CMK (cell line): ENCODE results near the gene DNAJC7.

ENCODE experiments used
- DNase-seq: peaks from one replicate; pipeline ENCODE4 v3.0.0-alpha.2; 2010; ENCODE audit warnings: low read depth

DNAJC7 gene

GRCh38 chr17:41975099-41976083 is 41.8 kb downstream of the DNAJC7 start:
- no peak for DNase-seq

GRCh38 chr17:41974658-41975057 is 42.6 kb downstream of the DNAJC7 start:
- no peak for DNase-seq

- DNase-seq = no peak
Observed at GRCh38 chr17:41974031-41974430, 43.2 kb downstream of the DNAJC7 start.

- DNase-seq = no peak
Observed at GRCh38 chr17:41973408-41973811, 43.8 kb downstream of the DNAJC7 start.

GRCh38 chr17:41972571-41973407 is 44.5 kb downstream of the DNAJC7 start:
- DNase-seq = no peak

- DNase-seq = no peak
Observed at GRCh38 chr17:41971721-41972523, 45.3 kb downstream of the DNAJC7 start.

GRCh38 chr17:41970901-41971331 is 46.3 kb downstream of the DNAJC7 start:
- no peak for DNase-seq

- DNase-seq = no peak
Observed at GRCh38 chr17:41968676-41969075, 48.6 kb downstream of the DNAJC7 start.

GRCh38 chr17:41967921-41968578 is 49.2 kb downstream of the DNAJC7 start:
- DNase-seq = no peak

GRCh38 chr17:41967141-41967920 is 49.9 kb downstream of the DNAJC7 start:
- peak; percentile 27 for DNase-seq

- DNase-seq = peak; percentile 82
Observed at GRCh38 chr17:41966463-41967140, 50.6 kb downstream of the DNAJC7 start, which contains the start of gene CNP. CNP (plus strand) TSS chr17:41966795; CDS start chr17:41966885, 90 bp downstream.

- no peak for DNase-seq
Observed at GRCh38 chr17:41965694-41966462, 51.4 kb downstream of the DNAJC7 start.

- peak; percentile 60 for DNase-seq
Observed at GRCh38 chr17:41962768-41963434, 54.3 kb downstream of the DNAJC7 start.

- no peak for DNase-seq
Observed at GRCh38 chr17:41962111-41962510, 55.1 kb downstream of the DNAJC7 start.

- peak; percentile 59 for DNase-seq
Observed at GRCh38 chr17:41959336-41960095, 57.7 kb downstream of the DNAJC7 start.

GRCh38 chr17:41959030-41959335 is 58.3 kb downstream of the DNAJC7 start:
- DNase-seq = no peak

GRCh38 chr17:41957869-41958439 is 59.3 kb downstream of the DNAJC7 start:
- DNase-seq = no peak
